CD14-positive monocyte (primary cell): ENCODE data around the gene DNMBP. TPM values are rescaled to one million over a fixed set of nuclear protein-coding genes. Genes with fewer than 3 reads are reported as not detected.

ENCODE experiments used
- DNase-seq, 3 donors: peaks; one replicate each; pipeline ENCODE4 v3.0.0-alpha.2; 2011 to 2022
- H2AFZ ChIP-seq: 2 replicates; pipeline ENCODE4 v1.6.0; 2012; ENCODE audit warnings: mild to moderate bottlenecking, low read depth, low read length, inconsistent platforms; ENCODE audit not compliant: insufficient read depth, poor library complexity, severe bottlenecking
- H3K27ac ChIP-seq, 2 donors: 1 replicate in 1 of 2; 2 replicates in 1 of 2; pipeline ENCODE4 v1.5.1; 2012 to 2013; ENCODE audit warnings: low read length in 2 of 2, control low read depth in 1 of 2, inconsistent platforms in 1 of 2, low read depth in 1 of 2, mild to moderate bottlenecking in 1 of 2
- H3K27me3 ChIP-seq, 2 donors: one replicate each; pipeline versions ENCODE4 v1.6.0 to v1.6.1; 2011 to 2013; ENCODE audit warnings: low read length in 2 of 2; ENCODE audit not compliant: control insufficient read depth in 2 of 2, insufficient read depth in 2 of 2
- H3K36me3 ChIP-seq, 2 donors: replicated peaks in 1 of 2; 1 replicate in 1 of 2; 2 replicates in 1 of 2; pipeline versions ENCODE4 v1.5.1 to v1.6.1; 2012 to 2013; ENCODE audit warnings: low read length in 2 of 2, control low read depth in 1 of 2, inconsistent platforms in 1 of 2, mild to moderate bottlenecking in 1 of 2; ENCODE audit not compliant: insufficient read depth in 2 of 2, control insufficient read depth in 1 of 2
- H3K4me1 ChIP-seq, 2 donors: 1 replicate in 1 of 2; 2 replicates in 1 of 2; pipeline versions ENCODE4 v1.5.1 to v1.6.1; 2012 to 2013; ENCODE audit warnings: low read length in 2 of 2, control low read depth in 1 of 2, inconsistent platforms in 1 of 2, mild to moderate bottlenecking in 1 of 2, moderate library complexity in 1 of 2; ENCODE audit not compliant: insufficient read depth in 2 of 2, control insufficient read depth in 1 of 2
- H3K4me2 ChIP-seq: replicated peaks from 2 replicates; pipeline ENCODE3; 2012; ENCODE audit warnings: low read length, moderate library complexity, mild to moderate bottlenecking; ENCODE audit not compliant: poor library complexity, severe bottlenecking; ENCODE audit errors: extremely low read depth
- H3K4me3 ChIP-seq, 3 experiments: fragments of 200-600 bp in 1 of 3; sonication (generic) in 1 of 3; replicated peaks in 1 of 3; 1 replicate in 2 of 3; 2 replicates in 1 of 3; pipeline ENCODE4 v1.5.1; 2011 to 2013; ENCODE audit warnings: low read length in 3 of 3, mild to moderate bottlenecking in 3 of 3, control low read depth in 2 of 3, low read depth in 2 of 3, inconsistent platforms in 1 of 3, moderate library complexity in 1 of 3
- H3K79me2 ChIP-seq: 2 replicates; pipeline ENCODE4 v1.6.0; 2012; ENCODE audit warnings: mild to moderate bottlenecking, control low read depth, inconsistent platforms, low read length, moderate library complexity; ENCODE audit not compliant: insufficient read depth
- H3K9ac ChIP-seq: 2 replicates; pipeline ENCODE4 v1.6.0; 2017; ENCODE audit warnings: low read length, mild to moderate bottlenecking; ENCODE audit not compliant: insufficient read depth, poor library complexity, severe bottlenecking
- H3K9me3 ChIP-seq, 2 donors: replicated peaks in 1 of 2; 1 replicate in 1 of 2; 2 replicates in 1 of 2; pipeline versions ENCODE4 v1.5.1 to v1.6.1; 2012 to 2013; ENCODE audit warnings: low read length in 2 of 2, control low read depth in 1 of 2; ENCODE audit not compliant: control insufficient read depth in 1 of 2, insufficient read depth in 1 of 2
- H4K20me1 ChIP-seq: 2 replicates; pipeline ENCODE4 v1.6.0; 2012; ENCODE audit warnings: mild to moderate bottlenecking, low read length, control low read depth, moderate library complexity; ENCODE audit not compliant: insufficient read depth
- H3K27ac Mint-ChIP-seq, 7 donors: one replicate each; pipeline ENCODE4 v1.8.0; 2020; ENCODE audit warnings: mild to moderate bottlenecking in 7 of 7, mixed read lengths in 7 of 7, moderate library complexity in 6 of 7, inconsistent platforms in 2 of 7
- H3K27me3 Mint-ChIP-seq, 3 donors: one replicate each; pipeline ENCODE4 v1.8.0; 2021 to 2022; ENCODE audit warnings: low read depth in 3 of 3, mild to moderate bottlenecking in 3 of 3, mixed read lengths in 3 of 3, moderate library complexity in 3 of 3, inconsistent platforms in 1 of 3
- H3K36me3 Mint-ChIP-seq, 2 donors: one replicate each; pipeline ENCODE4 v1.8.0; 2020; ENCODE audit warnings: mixed read lengths in 2 of 2, inconsistent platforms in 1 of 2, mild to moderate bottlenecking in 1 of 2
- H3K4me1 Mint-ChIP-seq: one replicate; pipeline ENCODE4 v1.8.0; 2020; ENCODE audit warnings: mild to moderate bottlenecking, mixed read lengths
- H3K4me3 Mint-ChIP-seq, 2 donors: one replicate each; pipeline ENCODE4 v1.8.0; 2020; ENCODE audit warnings: mild to moderate bottlenecking in 2 of 2, mixed read lengths in 2 of 2, moderate library complexity in 1 of 2
- H3K9me3 Mint-ChIP-seq, 7 donors: one replicate each; pipeline ENCODE4 v1.8.0; 2020 to 2022; ENCODE audit warnings: mixed read lengths in 7 of 7, mild to moderate bottlenecking in 6 of 7, moderate library complexity in 6 of 7, inconsistent platforms in 2 of 7
- CTCF ChIP-seq: fragments of 200-600 bp; IDR thresholded peaks from one replicate; pipeline ENCODE4 v1.8.0; 2022; ENCODE audit warnings: antibody characterized with exemption, mild to moderate bottlenecking
- WGBS: methylation state at CpG from one replicate; pipeline ENCODE4 v1.1.5; 2013; ENCODE audit warnings: missing lambda C conversion rate; ENCODE audit not compliant: insufficient coverage; 5-methylcytosine and 5-hydroxymethylcytosine counted together
- intact Hi-C, 2 donors: fragments of 100-400 bp; cut with micrococcal nuclease; formaldehyde crosslinking; loops; one replicate each; pipeline versions ENCODE4 v1.15.0 to v1.15.1; 2023
- polyA plus RNA-seq, 3 donors: library from polyadenylated mRNA; depleted of rRNA in 1 of 3; unstranded in 2 of 3; stranded (reverse) in 1 of 3; fragments of 300-500 nt in 2 of 3; fragments of >200 nt in 1 of 3; fragmentation: Illumina TruSeq in 2 of 3; gene quantifications; 1 replicate in 2 of 3; 2 replicates in 1 of 3; pipeline ENCODE4 v1.2.3, GENCODE V29; 2012 to 2021

Gene DNMBP
- polyA plus RNA-seq, 3 donors, result 0.83 to 10.3 (median 1.2) TPM

GRCh38 chr10:99945263-99945662 lies 64.5 kb downstream of the DNMBP start:
- peaks cover 19 to 22% of the 10 kb centered on the region in 2 donors for H3K36me3 Mint-ChIP-seq
- Histone ChIP-seq H2AFZ (no peak overlapping the region), H3K4me3 (no peak overlapping the region), H4K20me1 (peaks cover 6% of the 10 kb centered on the region), H3K9ac (no peak overlapping the region), H3K27me3 (no peaks in the 10 kb centered on the region), H3K27ac (no peak overlapping the region), H3K79me2 (no peaks in the 10 kb centered on the region), H3K9me3 (no peaks in the 10 kb centered on the region), H3K36me3 (no peaks in the 10 kb centered on the region), H3K4me2 (no peak overlapping the region), H3K4me1 (no peaks in the 10 kb centered on the region)
- DNase-seq, result no peak
- no peak for TF ChIP-seq CTCF
- H3K4me3 Mint-ChIP-seq, result no peak overlapping the region
- intact Hi-C loops, result no loop called here
- no peak overlapping the region for H3K27ac Mint-ChIP-seq
- peaks cover 6 to 19% (median 10%) of the 10 kb centered on the region in 7 donors for H3K9me3 Mint-ChIP-seq
- H3K4me1 Mint-ChIP-seq, result no peaks in the 10 kb centered on the region
- 100% methylated on average over 3 of the region's 4 CpGs for WGBS
- peaks cover 0 to under 1% (median 0%) of the 10 kb centered on the region in 3 donors for H3K27me3 Mint-ChIP-seq

GRCh38 chr10:99944860-99945259 lies 64.9 kb downstream of the DNMBP start:
- H4K20me1 ChIP-seq, result peaks cover 6% of the 10 kb centered on the region
- Mint-ChIP-seq H3K27me3 (no peaks in the 10 kb centered on the region), H3K4me1 (no peaks in the 10 kb centered on the region)

More at GRCh38 chr10:99944860-99945259, 64.9 kb downstream of the DNMBP start:
- H3K27ac ChIP-seq, result no peak overlapping the region
- no peak overlapping the region for H3K4me2 ChIP-seq
- no peaks in the 10 kb centered on the region for H3K36me3 ChIP-seq
- Mint-ChIP-seq H3K27ac (no peak overlapping the region), H3K4me3 (no peak overlapping the region), H3K36me3 (peaks cover 16 to 19% of the 10 kb centered on the region in 2 donors), H3K9me3 (peaks cover 3 to 15% (median 6%) of the 10 kb centered on the region in 7 donors)
- DNase-seq, result no peak
- 100% methylated on average over 1 of the region's 2 CpGs for WGBS
- no peaks in the 10 kb centered on the region for H3K79me2 ChIP-seq
- no peaks in the 10 kb centered on the region for H3K9me3 ChIP-seq
- no peaks in the 10 kb centered on the region for H3K27me3 ChIP-seq
- H3K4me3 ChIP-seq, result no peak overlapping the region
- no peak for TF ChIP-seq CTCF
- no peak overlapping the region for H3K9ac ChIP-seq
- no peaks in the 10 kb centered on the region for H3K4me1 ChIP-seq
- intact Hi-C loops, result no loop called here
- no peak overlapping the region for H2AFZ ChIP-seq
